ENCODE results near the gene NDUFS6. TPM values are rescaled to one million over a fixed set of nuclear protein-coding genes. Genes with fewer than 3 reads are reported as not detected.

Gene NDUFS6
- polyA plus RNA-seq, 2 of the 4 experiments (the other 2 are of a cell fraction): 76.0 to 192 TPM

DNA sequence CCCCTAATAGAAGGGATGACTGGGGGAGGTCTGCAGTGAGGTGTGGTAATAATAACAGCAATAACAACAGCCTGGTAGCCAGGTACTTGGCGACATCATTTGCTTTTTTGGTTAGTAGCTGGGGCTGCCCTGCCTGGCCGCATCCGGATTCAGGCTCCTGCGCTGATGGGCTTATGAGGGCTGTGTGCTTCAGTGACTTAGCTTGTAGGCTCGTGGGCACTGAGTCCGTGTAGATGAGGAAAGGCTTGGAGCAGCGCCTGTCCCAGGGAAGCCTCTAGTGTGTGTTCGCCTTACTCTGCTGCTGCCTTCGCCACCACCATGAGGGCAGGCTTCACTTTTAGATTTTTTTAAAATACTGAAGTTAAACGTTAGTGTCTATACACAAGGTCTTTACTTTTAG lies 4.5 kb downstream of the NDUFS6 start:
- peaks cover 7% of the 10 kb centered on the region; the same call in 1 of the 3 replicates for H3K4me1 ChIP-seq
- H3K9me3 ChIP-seq: no peaks in the 10 kb centered on the region
- no peak overlapping the region for H3K4me2 ChIP-seq
- no peak for TF ChIP-seq CEBPB (IDR thresholded peaks at IDR 0.05)
- TF ChIP-seq EHMT2 (IDR thresholded peaks at IDR 0.05; ENCODE audit: low read depth): no peak
- no peak for TF ChIP-seq NFE2L2 (conservative IDR thresholded peaks at IDR 0.05; ENCODE audit: low read length)
- TF ChIP-seq, protein P1, sequence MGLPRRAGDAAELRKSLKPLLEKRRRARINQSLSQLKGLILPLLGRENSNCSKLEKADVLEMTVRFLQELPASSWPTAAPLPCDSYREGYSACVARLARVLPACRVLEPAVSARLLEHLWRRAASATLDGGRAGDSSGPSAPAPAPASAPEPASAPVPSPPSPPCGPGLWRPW (IDR thresholded peaks at IDR 0.05): no peak
- TF ChIP-seq POLR2AphosphoS2 (conservative IDR thresholded peaks at IDR 0.05; ENCODE audit: low read length): no peak
- TF ChIP-seq RARB (CRISPR knock-in tag; IDR thresholded peaks at IDR 0.05): no peak
- ATAC-seq (no peak), FAIRE-seq (no peak), DNase-seq (ENCODE audit: low read depth in 1 of 2, low spot score in 1 of 2) (no peak)
- H3K27ac ChIP-seq: no peak overlapping the region
- ChIA-PET POLR2A (no interaction called here), CTCF (no interaction called here)
- WGBS (ENCODE audit: missing lambda C conversion rate): 97% methylated on average over 10 of the region's 10 CpGs
- H3K4me3 ChIP-seq: no peak overlapping the region

DNA sequence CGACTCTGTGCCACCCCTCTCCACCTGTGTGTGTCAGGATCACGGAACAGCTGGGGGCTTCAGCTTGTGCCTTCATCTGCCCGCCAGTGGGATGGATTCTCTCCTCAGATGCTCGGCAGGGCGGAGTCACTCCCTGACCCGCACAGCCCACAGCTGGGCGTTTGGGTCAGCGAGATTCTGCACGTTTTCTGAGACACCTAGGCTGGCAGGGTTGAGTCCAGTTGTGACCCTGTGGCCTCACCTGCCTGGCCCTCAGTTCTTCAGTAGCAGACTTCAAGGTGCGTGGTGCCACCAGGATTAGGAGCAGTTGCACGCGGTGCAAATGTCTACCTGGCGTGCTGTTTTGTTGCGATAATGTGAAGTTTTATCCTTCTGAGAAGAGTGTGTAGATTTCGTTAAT lies 5.0 kb downstream of the NDUFS6 start:
- H3K9me3 ChIP-seq: no peaks in the 10 kb centered on the region
- no peak overlapping the region for H3K4me2 ChIP-seq
- ATAC-seq: no peak
- 92% methylated on average over 10 of the region's 15 CpGs for WGBS (ENCODE audit: missing lambda C conversion rate)
- H3K4me1 ChIP-seq: peaks cover 7% of the 10 kb centered on the region; the same call in 1 of the 3 replicates
- FAIRE-seq: no peak
- no peak overlapping the region for H3K27ac ChIP-seq
- no peak overlapping the region for H3K4me3 ChIP-seq
- CTCF ChIA-PET: no interaction called here
- DNase-seq (ENCODE audit: low read depth in 1 of 2, low spot score in 1 of 2): no peak
- TF ChIP-seq RCOR1 (IDR thresholded peaks at IDR 0.05; ENCODE audit: low read depth, low read length) (no peak), ESRRA (IDR thresholded peaks at IDR 0.05; ENCODE audit: borderline replicate concordance, low read length) (no peak), JUN (IDR thresholded peaks at IDR 0.05) (no peak), CHD4 (IDR thresholded peaks at IDR 0.05; ENCODE audit: borderline replicate concordance) (no peak), TP53 (CRISPR knock-in tag; IDR thresholded peaks at IDR 0.05) (no peak), PHF8 (IDR thresholded peaks at IDR 0.05; ENCODE audit: borderline replicate concordance, low read depth) (no peak), RNF2 (IDR thresholded peaks at IDR 0.05; ENCODE audit: borderline replicate concordance, low read depth) (no peak), EHMT2 (IDR thresholded peaks at IDR 0.05; ENCODE audit: low read depth) (no peak), NFE2L2 (conservative IDR thresholded peaks at IDR 0.05; ENCODE audit: low read length) (no peak)
- TF ChIP-seq, protein P2, sequence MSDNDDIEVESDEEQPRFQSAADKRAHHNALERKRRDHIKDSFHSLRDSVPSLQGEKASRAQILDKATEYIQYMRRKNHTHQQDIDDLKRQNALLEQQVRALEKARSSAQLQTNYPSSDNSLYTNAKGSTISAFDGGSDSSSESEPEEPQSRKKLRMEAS (IDR thresholded peaks at IDR 0.05): no peak
- POLR2A ChIA-PET: no interaction called here

DNA sequence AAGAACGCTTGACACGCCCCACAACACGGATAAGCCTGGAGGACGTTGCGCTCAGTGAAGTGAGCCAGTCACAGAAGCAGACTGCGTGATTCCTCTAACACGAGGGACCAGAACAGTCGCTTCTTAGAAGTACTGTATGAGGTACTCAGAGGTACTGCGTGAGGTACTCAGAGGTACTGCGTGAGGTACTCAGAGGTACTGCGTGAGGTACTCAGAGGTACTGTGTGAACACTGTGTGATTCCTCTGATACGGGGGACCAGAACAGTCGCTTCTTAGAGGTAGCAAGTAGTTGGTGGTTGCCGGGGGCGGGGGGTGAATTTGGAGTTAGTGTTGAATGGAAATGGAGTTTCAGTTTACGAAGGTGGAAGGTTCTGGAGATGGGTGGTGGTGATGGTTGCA lies 5.8 kb downstream of the NDUFS6 start:
- ChIA-PET POLR2A (no interaction called here), CTCF (no interaction called here)
- Histone ChIP-seq H3K9me3 (no peaks in the 10 kb centered on the region), H3K4me1 (peaks cover 7% of the 10 kb centered on the region; the same call in 1 of the 3 replicates), H3K4me3 (no peak overlapping the region), H3K27ac (no peak overlapping the region), H3K4me2 (no peak overlapping the region)
- TF ChIP-seq, protein P3, sequence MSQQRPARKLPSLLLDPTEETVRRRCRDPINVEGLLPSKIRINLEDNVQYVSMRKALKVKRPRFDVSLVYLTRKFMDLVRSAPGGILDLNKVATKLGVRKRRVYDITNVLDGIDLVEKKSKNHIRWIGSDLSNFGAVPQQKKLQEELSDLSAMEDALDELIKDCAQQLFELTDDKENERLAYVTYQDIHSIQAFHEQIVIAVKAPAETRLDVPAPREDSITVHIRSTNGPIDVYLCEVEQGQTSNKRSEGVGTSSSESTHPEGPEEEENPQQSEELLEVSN (IDR thresholded peaks at IDR 0.05; ENCODE audit: borderline replicate concordance, low read depth): no peak
- TF ChIP-seq EHF (CRISPR knock-in tag; IDR thresholded peaks at IDR 0.05) (no peak), POLR2A (IDR thresholded peaks at IDR 0.05; ENCODE audit: low read length) (no peak), EP300 (IDR thresholded peaks at IDR 0.05) (no peak), RCOR1 (IDR thresholded peaks at IDR 0.05; ENCODE audit: low read depth, low read length) (no peak), SMC3 (IDR thresholded peaks at IDR 0.05) (no peak), FOXS1 (CRISPR knock-in tag; IDR thresholded peaks at IDR 0.05) (no peak), CHD2 (IDR thresholded peaks at IDR 0.05; ENCODE audit: low read length, partially characterized antibody) (no peak), FOSL2 (IDR thresholded peaks at IDR 0.05) (no peak), FOSL2 (CRISPR knock-in tag; IDR thresholded peaks at IDR 0.05) (no peak)
- TF ChIP-seq, protein P4, sequence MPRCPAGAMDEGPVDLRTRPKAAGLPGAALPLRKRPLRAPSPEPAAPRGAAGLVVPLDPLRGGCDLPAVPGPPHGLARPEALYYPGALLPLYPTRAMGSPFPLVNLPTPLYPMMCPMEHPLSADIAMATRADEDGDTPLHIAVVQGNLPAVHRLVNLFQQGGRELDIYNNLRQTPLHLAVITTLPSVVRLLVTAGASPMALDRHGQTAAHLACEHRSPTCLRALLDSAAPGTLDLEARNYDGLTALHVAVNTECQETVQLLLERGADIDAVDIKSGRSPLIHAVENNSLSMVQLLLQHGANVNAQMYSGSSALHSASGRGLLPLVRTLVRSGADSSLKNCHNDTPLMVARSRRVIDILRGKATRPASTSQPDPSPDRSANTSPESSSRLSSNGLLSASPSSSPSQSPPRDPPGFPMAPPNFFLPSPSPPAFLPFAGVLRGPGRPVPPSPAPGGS (IDR thresholded peaks at IDR 0.05): no peak
- TF ChIP-seq, protein P5, sequence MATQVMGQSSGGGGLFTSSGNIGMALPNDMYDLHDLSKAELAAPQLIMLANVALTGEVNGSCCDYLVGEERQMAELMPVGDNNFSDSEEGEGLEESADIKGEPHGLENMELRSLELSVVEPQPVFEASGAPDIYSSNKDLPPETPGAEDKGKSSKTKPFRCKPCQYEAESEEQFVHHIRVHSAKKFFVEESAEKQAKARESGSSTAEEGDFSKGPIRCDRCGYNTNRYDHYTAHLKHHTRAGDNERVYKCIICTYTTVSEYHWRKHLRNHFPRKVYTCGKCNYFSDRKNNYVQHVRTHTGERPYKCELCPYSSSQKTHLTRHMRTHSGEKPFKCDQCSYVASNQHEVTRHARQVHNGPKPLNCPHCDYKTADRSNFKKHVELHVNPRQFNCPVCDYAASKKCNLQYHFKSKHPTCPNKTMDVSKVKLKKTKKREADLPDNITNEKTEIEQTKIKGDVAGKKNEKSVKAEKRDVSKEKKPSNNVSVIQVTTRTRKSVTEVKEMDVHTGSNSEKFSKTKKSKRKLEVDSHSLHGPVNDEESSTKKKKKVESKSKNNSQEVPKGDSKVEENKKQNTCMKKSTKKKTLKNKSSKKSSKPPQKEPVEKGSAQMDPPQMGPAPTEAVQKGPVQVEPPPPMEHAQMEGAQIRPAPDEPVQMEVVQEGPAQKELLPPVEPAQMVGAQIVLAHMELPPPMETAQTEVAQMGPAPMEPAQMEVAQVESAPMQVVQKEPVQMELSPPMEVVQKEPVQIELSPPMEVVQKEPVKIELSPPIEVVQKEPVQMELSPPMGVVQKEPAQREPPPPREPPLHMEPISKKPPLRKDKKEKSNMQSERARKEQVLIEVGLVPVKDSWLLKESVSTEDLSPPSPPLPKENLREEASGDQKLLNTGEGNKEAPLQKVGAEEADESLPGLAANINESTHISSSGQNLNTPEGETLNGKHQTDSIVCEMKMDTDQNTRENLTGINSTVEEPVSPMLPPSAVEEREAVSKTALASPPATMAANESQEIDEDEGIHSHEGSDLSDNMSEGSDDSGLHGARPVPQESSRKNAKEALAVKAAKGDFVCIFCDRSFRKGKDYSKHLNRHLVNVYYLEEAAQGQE (IDR thresholded peaks at IDR 0.05): no peak
- FAIRE-seq: no peak
- 93% methylated on average over 16 of the region's 16 CpGs for WGBS (ENCODE audit: missing lambda C conversion rate)
- ATAC-seq: peak; percentile 76 to 87
- no peak for DNase-seq (ENCODE audit: low read depth in 1 of 2, low spot score in 1 of 2)

Data from A549 (cell line).